Psoas muscle (tissue), 8 donors: ENCODE data around the gene TRIM52. TPM values are rescaled to one million over a fixed set of nuclear protein-coding genes. Genes with fewer than 3 reads are reported as not detected.
"Not testable (repeated sequence)": the region's sequence is repeated elsewhere in the genome, so short reads cannot be mapped to it uniquely, and the experiment has no call there.

Experiments
- ATAC-seq, 4 donors: fragments of 200-7000 bp; cut with Tn5 transposase; one replicate each; pipeline ENCODE4 v1.9.1; 2020; ENCODE audit warnings: moderate library complexity in 3 of 4, mild to moderate bottlenecking in 2 of 4
- DNase-seq, 2 donors: peaks; one replicate each; pipeline ENCODE4 v3.0.0-alpha.2; 2020
- H3K27ac ChIP-seq: fragments of 200-600 bp; one replicate; pipeline ENCODE4 v1.8.0; 2022
- H3K27me3 ChIP-seq, 3 donors: fragments of 200-600 bp in 1 of 3; one replicate each; pipeline versions ENCODE4 v1.6.1 to v1.8.0; 2013 to 2022; ENCODE audit warnings: low read length in 2 of 3, mild to moderate bottlenecking in 2 of 3, moderate library complexity in 1 of 3; ENCODE audit not compliant: insufficient read depth in 3 of 3
- H3K36me3 ChIP-seq, 2 donors: fragments of 200-600 bp in 1 of 2; one replicate each; pipeline versions ENCODE4 v1.6.1 to v1.8.0; 2013 to 2022; ENCODE audit warnings: low read depth in 1 of 2, mild to moderate bottlenecking in 1 of 2, moderate library complexity in 1 of 2; ENCODE audit not compliant: insufficient read depth in 1 of 2
- H3K4me1 ChIP-seq: fragments of 200-600 bp; one replicate; pipeline ENCODE4 v1.8.0; 2022
- H3K4me3 ChIP-seq: fragments of 200-600 bp; one replicate; pipeline ENCODE4 v1.8.0; 2022; ENCODE audit warnings: mild to moderate bottlenecking
- H3K9me3 ChIP-seq: fragments of 200-600 bp; one replicate; pipeline ENCODE4 v1.8.0; 2022
- WGBS, 3 donors: extraction: QIAGEN DNeasy Blood & Tissue Kit; methylation state at CpG; one replicate each; pipeline versions ENCODE4 v1.1.6 to v1.1.7; 2013; 5-methylcytosine and 5-hydroxymethylcytosine counted together
- intact Hi-C, 2 donors: fragments of 100-400 bp; cut with DNase I; formaldehyde crosslinking; loops; one replicate each; pipeline versions ENCODE4 v1.11.0 to v1.14.2; 2022
- polyA plus RNA-seq, 3 donors: library from polyadenylated mRNA; stranded (reverse); fragments of 200-250 nt; gene quantifications; one replicate each; pipeline ENCODE4 v1.2.3, GENCODE V29; 2013
- total RNA-seq, 4 donors: library from RNA; stranded (reverse); fragmentation: NEBNext Ultra II Directional in 2 of 4; extraction: Animal tissue kit (Norgen Biotek cat#: 25700) in 2 of 4; gene quantifications; one replicate each; pipeline versions ENCODE4 v1.2.1 to v1.2.4, GENCODE V29; 2021 to 2023
- TF ChIP-seq, protein P1 (sequence below): fragments of 200-600 bp; IDR thresholded peaks from one replicate; pipeline ENCODE4 v1.8.0; 2022; ENCODE audit warnings: antibody characterized with exemption
- donor health status: healthy with polysubstance abuse.
- donor health status: DM: no; HTN: no; CAD: no; lungs with moderate emphysema.
- donor health status: Bipolar disorder and iron deficiency.
- donor health status: healthy.
- donor health status: DM: yes; HTN: yes; CAD: no.
- donor health status: DM: no; HTN: no; CAD: no.
- donor health status: DM: no; HTN: no; CAD: no.
- donor health status: DM: yes; HTN: yes; CAD: no.

TRIM52 gene
- total and polyA plus RNA-seq, 7 donors: 1.5 to 17.6 (median 4.9) TPM

DNA sequence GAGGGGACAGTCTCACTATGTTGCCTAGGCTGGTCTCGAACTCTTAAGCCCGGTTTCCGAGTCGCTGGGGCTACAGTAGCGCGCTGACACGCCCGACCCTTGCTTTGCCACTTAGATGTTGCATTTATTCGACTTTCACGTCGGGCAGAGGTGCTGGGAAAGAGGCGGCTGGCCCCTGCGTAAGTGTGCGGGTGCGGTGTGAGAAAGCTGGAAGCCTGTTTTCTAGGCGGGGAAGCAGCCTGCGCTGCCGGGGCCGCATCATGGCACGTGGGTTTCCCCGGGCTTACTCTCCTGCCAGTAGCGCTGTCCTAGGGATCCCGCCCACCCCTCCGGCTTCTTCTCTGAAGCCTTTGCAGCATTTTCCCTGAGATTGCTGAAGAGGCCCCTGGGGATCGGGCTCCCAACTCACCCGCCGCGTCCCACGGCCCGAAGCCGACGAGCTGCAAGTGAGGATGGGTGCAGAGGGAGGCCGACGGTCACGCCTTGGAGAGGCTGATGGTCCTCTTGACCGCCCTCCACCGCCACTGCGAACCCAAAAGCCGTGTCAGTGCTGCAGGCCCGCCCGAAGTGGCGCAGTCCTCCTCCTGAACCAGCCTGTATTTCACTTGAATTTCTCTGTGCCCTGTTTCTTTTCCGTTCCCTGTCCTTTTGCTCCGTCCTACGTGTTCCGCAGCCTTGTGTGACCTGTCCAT is 43.7 kb downstream of the TRIM52 start:
- ATAC-seq (peak; percentile 17 to 50 (median 25)), DNase-seq (peak; percentile 58 to 75)
- intact Hi-C loops: no loop called here

DNA sequence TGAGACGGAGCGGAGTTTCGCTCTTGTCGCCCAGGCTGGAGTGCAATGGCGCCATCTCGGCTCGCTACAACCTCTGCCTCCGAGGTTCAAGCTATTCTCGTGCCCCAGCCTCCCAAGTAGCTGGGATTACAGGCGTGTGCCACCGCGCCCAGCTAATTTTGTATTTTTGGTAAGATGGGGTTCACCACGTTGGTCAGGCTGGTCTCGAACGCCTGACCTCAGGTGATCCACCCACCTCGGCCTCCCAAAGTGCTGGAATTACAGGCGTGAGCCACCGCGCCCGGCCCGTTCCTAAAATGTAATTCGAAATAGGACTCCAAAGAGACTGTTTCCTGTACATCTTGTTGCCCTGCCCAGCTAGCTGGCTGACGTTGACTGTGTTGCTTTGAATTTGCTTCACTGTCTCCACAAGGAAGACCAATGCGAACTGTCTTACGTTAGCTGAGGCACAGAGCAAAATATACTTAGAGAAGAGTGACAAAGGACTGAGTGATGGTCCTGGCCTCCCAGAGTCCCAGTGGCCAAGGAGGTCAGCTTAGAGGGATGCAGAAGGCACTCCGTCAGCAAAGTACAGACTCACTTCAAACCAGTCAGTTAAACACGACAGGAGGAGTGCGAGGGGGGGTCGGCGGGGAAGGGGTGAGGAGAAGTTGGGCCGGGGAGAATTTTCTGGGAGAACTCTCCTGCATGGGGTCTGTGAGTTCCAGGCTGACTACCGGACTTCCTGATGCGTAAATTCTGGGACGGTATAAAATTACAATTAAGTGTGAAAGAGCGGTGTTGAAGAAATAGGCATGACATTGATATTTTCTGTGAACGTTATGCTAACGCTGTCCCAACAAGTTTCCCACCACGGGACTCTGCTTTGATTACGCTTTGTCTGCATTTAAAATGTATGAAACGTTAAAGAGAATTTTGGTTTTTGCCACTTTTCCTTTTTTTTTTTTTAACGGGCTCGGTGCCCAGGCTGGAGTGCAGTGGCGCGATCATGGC is 44.6 kb downstream of the TRIM52 start:
- Histone ChIP-seq H3K27me3 (no peaks in the 10 kb centered on the region), H3K4me3 (peak overlapping the region; percentile 66), H3K4me1 (peaks cover 33% of the 10 kb centered on the region), H3K36me3 (no peaks in the 10 kb centered on the region), H3K27ac (peak overlapping the region; percentile 75), H3K9me3 (no peaks in the 10 kb centered on the region)
- intact Hi-C loops: no loop called here
- TF ChIP-seq, protein P1, sequence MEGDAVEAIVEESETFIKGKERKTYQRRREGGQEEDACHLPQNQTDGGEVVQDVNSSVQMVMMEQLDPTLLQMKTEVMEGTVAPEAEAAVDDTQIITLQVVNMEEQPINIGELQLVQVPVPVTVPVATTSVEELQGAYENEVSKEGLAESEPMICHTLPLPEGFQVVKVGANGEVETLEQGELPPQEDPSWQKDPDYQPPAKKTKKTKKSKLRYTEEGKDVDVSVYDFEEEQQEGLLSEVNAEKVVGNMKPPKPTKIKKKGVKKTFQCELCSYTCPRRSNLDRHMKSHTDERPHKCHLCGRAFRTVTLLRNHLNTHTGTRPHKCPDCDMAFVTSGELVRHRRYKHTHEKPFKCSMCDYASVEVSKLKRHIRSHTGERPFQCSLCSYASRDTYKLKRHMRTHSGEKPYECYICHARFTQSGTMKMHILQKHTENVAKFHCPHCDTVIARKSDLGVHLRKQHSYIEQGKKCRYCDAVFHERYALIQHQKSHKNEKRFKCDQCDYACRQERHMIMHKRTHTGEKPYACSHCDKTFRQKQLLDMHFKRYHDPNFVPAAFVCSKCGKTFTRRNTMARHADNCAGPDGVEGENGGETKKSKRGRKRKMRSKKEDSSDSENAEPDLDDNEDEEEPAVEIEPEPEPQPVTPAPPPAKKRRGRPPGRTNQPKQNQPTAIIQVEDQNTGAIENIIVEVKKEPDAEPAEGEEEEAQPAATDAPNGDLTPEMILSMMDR: no peak
- no peak for DNase-seq
- WGBS, 3 donors: 14 to 31% (median 27%) methylated on average over 44 of the region's 44 CpGs
- ATAC-seq: peak in 1 of 4 donors; percentile 25

More for the DNA sequence above, 43.7 kb downstream of the TRIM52 start:
- TF ChIP-seq, protein P1: no peak
- Histone ChIP-seq H3K4me1 (peaks cover 25% of the 10 kb centered on the region), H3K36me3 (no peaks in the 10 kb centered on the region), H3K4me3 (peak overlapping the region; percentile 66), H3K27me3 (no peaks in the 10 kb centered on the region), H3K27ac (peak overlapping the region; percentile 75), H3K9me3 (no peaks in the 10 kb centered on the region)
- WGBS, 3 donors: 3 to 7% (median 4%) methylated on average over 45 to 46 of the region's 46 CpGs

DNA sequence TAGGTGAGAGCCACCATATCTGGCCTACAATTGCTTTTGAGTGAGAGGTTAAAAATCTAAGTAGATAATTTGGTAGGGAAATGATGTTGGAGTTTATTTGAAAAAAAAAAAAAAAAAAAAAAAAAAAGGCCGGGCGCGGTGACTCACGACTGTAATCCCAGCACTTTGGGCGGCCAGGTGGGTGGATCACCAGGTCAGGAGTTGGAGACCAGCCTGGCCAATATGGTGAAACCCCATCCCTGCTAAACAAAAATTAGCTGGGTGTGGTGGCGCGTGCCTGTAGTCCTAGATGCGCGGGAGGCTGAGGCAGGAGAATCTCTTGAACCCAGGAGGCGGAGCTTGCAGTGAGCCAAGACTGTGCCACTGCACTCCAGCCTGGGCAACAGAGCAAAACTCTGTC is 46.7 kb downstream of the TRIM52 start:
- H3K27me3 ChIP-seq, intact Hi-C loops, DNase-seq, H3K4me3 ChIP-seq, ATAC-seq, H3K9me3 ChIP-seq, H3K36me3 ChIP-seq: not testable (repeated sequence)
- Histone ChIP-seq H3K4me1 (peaks cover 38% of the 10 kb centered on the region), H3K27ac (peak overlapping the region; percentile 75)
- whole genome bisulfite sequencing, 3 donors: 71 to 96% (median 88%) methylated on average over 10 of the region's 10 CpGs

DNA sequence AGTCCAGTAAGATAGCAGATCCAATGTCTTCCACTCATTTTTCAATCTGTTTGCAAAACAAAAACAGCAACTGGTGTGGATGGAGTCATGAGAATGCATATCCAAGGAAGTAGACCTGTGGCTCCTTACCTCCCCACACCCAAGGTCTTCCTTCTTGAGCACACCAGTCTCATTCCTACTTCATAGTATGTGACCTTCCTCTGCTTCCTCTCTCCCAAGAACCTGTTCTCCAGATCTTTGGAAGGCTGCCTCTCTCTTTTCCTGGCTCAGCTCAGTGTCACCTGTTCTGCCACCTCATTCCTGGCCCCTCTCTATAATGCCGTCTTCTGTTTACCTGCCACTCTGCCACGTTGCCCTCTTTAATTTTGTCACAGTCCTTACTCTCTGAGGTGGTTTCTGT is 48.0 kb downstream of the TRIM52 start:
- 18 to 42% (median 29%) methylated on average over 2 of the region's 2 CpGs for WGBS, 3 donors
- peak overlapping the region; percentile 75 for H3K27ac ChIP-seq
- H3K4me1 ChIP-seq: peaks cover 38% of the 10 kb centered on the region
- no peaks in the 10 kb centered on the region for H3K9me3 ChIP-seq
- H3K36me3 ChIP-seq: no peaks in the 10 kb centered on the region
- TF ChIP-seq, protein P1: no peak
- intact Hi-C loops: no loop called here
- no peaks in the 10 kb centered on the region for H3K27me3 ChIP-seq
- ATAC-seq (peak in 3 of 4 donors; percentile 9 to 44 (median 26)), DNase-seq (no peak)
- peak overlapping the region; percentile 31 for H3K4me3 ChIP-seq

DNA sequence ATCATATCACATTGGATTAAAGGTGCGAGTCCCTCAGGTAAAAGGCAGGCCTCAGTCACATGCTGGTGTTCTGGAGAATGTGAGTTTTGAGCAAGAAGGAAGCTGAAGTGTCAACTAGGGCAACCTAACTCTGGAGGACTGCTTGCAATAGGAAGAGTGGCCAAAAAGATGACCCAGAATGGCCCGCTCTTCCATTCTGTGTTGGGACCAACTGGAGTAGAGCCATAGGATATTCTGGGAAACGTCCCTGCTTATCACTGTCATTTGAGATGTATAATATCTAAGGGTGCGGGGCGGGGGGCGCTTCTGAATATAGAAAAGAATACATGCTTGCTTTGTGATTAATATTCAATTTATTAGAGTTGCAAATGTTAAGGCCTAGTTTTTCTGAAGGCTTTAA is 48.9 kb downstream of the TRIM52 start:
- Histone ChIP-seq H3K4me1 (peaks cover 33% of the 10 kb centered on the region), H3K4me3 (peak overlapping the region; percentile 31), H3K9me3 (no peaks in the 10 kb centered on the region), H3K27ac (peak overlapping the region; percentile 75), H3K36me3 (no peaks in the 10 kb centered on the region), H3K27me3 (no peaks in the 10 kb centered on the region)
- TF ChIP-seq, protein P1: no peak
- DNase-seq (peak in 1 of 2 donors; percentile 47), ATAC-seq (peak in 3 of 4 donors; percentile 35 to 66 (median 60))
- intact Hi-C loops: no loop called here
- WGBS, 3 donors: 31 to 41% (median 32%) methylated on average over 6 of the region's 6 CpGs
